ENCODE measurements around the gene TPX2.

The TPX2 gene

DNA sequence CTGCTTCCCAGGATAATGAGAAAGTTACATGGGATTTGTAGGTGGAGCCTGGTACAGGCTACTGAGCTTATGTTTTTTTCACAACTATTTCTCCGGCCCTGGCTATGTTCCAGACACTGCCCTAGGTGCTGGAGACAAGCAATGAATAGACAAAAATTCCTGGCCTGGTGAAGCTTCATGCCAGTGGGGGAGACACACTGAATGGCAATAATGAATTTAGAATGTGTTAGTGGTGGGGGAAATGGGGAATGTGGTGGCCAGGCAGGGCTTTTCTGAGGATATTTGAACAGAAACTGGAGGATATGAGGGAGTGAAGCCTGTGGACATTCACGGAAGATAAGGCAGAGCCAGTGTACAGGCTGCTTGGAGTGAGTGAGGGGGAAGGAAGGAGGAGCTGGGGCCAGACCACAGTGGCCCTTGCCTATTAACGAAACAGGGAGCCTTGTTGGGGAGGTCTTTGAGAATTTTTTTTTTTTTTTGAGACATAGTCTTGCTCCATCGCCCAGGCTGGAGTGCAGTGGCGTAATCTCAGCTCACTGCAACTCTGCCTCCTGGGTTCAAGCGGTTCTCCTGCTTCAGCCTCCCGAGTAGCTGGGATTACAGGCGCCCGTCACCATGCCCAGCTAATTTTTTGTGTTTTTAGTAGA is 99.7 kb downstream of the TPX2 start:
- no peak overlapping the region for H3K27ac ChIP-seq
- TF ChIP-seq, protein P1, sequence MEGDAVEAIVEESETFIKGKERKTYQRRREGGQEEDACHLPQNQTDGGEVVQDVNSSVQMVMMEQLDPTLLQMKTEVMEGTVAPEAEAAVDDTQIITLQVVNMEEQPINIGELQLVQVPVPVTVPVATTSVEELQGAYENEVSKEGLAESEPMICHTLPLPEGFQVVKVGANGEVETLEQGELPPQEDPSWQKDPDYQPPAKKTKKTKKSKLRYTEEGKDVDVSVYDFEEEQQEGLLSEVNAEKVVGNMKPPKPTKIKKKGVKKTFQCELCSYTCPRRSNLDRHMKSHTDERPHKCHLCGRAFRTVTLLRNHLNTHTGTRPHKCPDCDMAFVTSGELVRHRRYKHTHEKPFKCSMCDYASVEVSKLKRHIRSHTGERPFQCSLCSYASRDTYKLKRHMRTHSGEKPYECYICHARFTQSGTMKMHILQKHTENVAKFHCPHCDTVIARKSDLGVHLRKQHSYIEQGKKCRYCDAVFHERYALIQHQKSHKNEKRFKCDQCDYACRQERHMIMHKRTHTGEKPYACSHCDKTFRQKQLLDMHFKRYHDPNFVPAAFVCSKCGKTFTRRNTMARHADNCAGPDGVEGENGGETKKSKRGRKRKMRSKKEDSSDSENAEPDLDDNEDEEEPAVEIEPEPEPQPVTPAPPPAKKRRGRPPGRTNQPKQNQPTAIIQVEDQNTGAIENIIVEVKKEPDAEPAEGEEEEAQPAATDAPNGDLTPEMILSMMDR (IDR thresholded peaks at IDR 0.05): no peak
- no peak for TF ChIP-seq ZFX (IDR thresholded peaks at IDR 0.05; ENCODE audit: borderline replicate concordance)

DNA sequence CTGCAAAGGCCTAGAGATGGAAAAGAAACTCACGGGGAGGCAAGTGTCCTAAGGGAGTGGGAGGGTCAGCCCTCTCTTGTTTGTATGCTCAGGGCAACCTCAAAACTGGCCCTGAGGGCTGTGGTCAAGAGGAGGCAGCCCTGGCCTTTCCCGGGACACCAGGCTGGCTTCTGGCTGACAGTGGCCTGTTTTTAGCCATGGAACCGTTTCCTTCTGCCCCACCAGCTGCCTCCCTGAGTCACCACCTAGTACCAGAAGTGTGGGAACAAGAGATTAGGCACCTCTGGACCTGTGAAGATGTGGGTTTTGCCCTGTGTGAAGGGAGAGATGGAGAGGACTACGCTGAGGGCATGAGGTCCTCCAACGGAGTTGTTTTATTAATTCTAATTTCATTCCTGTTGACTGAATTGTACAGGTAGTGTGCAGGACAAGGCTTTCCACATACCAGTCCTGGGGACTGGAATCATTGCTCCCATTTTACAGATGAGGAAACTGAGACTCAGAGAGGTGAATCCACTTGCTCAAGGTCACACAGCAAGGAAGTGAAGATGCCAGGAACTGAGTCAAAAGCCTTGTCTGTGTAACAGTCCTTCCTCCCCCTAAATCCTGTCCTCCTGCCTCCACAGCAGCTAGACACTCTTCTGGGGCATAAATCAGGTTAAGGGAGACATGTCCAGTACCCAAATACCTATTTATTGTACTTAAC is 100.8 kb downstream of the TPX2 start:
- TF ChIP-seq ZFX (IDR thresholded peaks at IDR 0.05; ENCODE audit: borderline replicate concordance): no peak
- TF ChIP-seq, protein P1 (IDR thresholded peaks at IDR 0.05): no peak

DNA sequence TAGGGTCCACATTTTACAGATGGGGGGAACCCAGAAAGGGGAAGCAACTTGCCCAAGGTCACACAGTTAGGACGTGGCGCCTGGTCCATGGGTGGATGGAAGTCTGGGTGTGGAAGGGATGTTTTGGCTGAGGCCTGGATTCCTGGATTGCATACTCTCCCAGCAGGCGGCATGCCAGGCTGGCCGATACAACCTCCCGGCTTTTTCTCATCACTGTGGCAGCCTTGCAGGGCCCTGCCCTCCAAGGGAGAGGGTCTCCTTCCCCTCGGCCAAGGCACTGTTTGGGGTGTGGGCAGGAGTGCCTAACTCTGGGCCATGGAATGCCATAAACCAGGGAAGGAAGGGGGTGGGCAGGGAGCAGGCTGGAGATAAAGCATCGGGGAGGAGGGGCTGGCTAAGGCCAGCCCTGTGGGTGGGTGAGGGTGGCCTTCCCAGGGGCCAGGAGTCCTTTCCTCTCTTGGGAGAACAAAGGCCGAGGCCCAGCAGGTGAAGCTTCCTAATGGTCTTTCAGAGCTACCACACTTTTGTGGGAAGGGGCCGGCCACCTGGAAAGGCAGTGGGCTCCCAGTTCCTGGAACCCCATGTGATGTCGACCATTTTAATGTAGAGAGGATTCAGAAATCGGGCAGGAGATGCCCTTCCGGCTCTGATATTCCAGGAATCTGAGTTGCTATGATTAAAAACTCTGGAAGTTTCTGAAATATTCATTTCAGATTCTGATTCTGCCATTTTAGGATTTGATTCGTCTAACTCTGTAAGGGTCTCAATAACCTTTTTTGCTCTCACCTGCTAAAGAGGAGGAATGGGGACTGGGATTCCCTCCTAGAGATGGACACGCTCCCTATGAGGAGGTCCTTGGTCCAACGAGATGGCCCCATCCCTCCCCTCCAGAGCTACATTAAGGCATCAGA is 102.1 kb downstream of the TPX2 start:
- no peak overlapping the region for H3K27ac ChIP-seq
- TF ChIP-seq, protein P1 (IDR thresholded peaks at IDR 0.05): no peak
- no peak for TF ChIP-seq ZFX (IDR thresholded peaks at IDR 0.05; ENCODE audit: borderline replicate concordance)

More for the DNA sequence above, 100.8 kb downstream of the TPX2 start:
- no peak overlapping the region for H3K27ac ChIP-seq

DNA sequence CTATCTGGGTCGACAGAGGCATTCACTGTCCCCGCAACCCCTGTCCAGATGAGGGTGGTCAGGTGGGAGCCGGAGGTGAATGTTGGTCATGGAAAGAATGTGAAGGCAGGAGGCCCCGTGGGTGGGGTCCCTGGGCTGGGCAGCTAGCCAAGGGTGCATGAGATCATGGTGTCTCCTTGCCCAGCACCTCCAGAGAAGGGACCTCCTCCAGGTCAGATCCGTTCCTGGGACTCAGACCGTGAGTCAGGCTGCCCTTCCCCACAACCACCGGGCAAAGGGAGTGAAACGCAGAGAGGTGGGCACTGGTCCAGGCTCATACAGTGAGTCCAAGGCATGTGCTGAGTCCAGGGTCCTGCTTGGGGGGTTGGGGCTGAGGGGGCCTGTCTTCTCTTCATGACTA is 102.8 kb downstream of the TPX2 start:
- H3K27ac ChIP-seq: no peak overlapping the region
- TF ChIP-seq, protein P1 (IDR thresholded peaks at IDR 0.05): no peak
- no peak for TF ChIP-seq ZFX (IDR thresholded peaks at IDR 0.05; ENCODE audit: borderline replicate concordance)

DNA sequence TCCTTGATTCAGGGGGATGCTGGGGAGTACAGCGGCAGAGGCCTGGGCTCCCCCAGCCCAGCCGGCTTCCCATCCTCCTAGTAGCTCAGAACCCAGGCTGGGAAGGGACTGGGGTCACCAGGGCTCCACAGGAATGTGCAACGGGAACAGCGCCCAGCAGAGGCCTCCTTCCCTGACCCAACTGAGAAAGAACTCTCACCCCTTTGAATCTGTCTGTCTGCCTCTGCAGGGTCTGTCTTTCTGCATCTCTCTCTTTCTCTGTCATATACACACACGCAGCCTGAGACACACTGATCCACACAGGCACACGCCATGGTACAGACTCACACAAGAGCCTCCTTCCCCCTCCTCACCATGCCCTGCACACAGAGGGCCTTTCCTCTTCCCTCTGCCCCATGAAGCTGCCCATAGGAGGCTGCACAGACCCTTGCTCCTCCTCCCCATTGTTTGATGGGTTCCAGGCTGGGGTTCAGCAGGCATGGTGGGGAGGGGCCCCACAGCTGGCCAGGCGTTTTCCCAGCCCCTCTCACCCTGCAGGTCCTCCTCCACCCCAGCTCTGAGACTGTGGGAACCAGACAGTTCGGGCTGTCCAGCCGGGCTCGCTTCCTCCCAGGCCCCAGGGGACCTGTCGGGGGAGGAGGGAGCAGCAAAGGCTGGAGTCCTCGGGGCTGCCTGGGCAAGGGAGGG is 103.5 kb downstream of the TPX2 start:
- TF ChIP-seq, protein P1 (IDR thresholded peaks at IDR 0.05): no peak
- TF ChIP-seq ZFX (IDR thresholded peaks at IDR 0.05; ENCODE audit: borderline replicate concordance): no peak
- H3K27ac ChIP-seq: no peak overlapping the region

DNA sequence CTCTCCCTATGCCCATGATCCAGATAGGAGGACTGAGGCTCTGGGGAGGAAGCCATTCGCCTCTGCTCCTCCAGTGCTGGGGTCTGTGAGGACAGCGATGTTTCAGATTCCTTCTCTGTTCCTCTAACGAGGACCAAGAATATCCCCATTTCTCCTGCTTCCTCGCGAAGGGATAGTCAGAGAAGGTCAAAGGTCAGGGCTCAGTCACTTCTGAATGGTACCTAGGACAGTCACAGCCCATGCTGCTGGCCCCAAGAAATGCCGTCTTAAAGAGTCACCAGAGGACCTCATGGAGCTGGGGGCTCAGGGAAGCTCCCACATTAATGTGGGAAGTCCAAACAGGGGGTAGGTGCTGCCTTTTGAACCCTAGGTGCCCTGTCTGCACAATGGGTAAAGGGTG is 104.2 kb downstream of the TPX2 start:
- TF ChIP-seq, protein P1 (IDR thresholded peaks at IDR 0.05): no peak
- TF ChIP-seq ZFX (IDR thresholded peaks at IDR 0.05; ENCODE audit: borderline replicate concordance): no peak

More for the DNA sequence above, 104.2 kb downstream of the TPX2 start:
- no peak overlapping the region for H3K27ac ChIP-seq
